HepG2 (cell line): ENCODE measurements around the gene C6orf15. TPM values are rescaled to one million over a fixed set of nuclear protein-coding genes. Genes with fewer than 3 reads are reported as not detected.
A peak's percentile ranks its signal among the peaks of the same experiment; 100 is the strongest.

Source experiments
- HNRNPLL ChIP-seq: fragments of 200-400 bp; formaldehyde crosslinking; IDR thresholded peaks from 2 replicates; pipeline ENCODE4 v1.6.1; 2017; ENCODE audit warnings: mild to moderate bottlenecking, low read depth, low read length; ENCODE audit not compliant: poor library complexity, severe bottlenecking
- JUND ChIP-seq: sonication (generic); formaldehyde crosslinking; IDR thresholded peaks from 2 replicates; pipeline ENCODE4 v1.8.0; 2022; ENCODE audit warnings: mild to moderate bottlenecking, missing genetic modification reagents
- KLF13 ChIP-seq: sonication (generic); formaldehyde crosslinking; IDR thresholded peaks from 2 replicates; pipeline ENCODE4 v1.4.0; 2020; ENCODE audit warnings: mild to moderate bottlenecking, missing genetic modification reagents
- MYC ChIP-seq: sonication (generic); formaldehyde crosslinking; IDR thresholded peaks from 2 replicates; pipeline ENCODE4 v1.9.0; 2021; ENCODE audit warnings: missing genetic modification reagents, borderline replicate concordance
- PAF1 ChIP-seq: IDR thresholded peaks from 2 replicates; pipeline ENCODE4 v1.6.1; 2016; ENCODE audit warnings: missing genetic modification reagents, missing compliant biosample characterization
- PBX2 ChIP-seq: IDR thresholded peaks from 2 replicates; pipeline ENCODE4 v1.6.1; 2016; ENCODE audit warnings: control low read depth
- TBL1XR1 ChIP-seq: fragments of 150-350 bp; IDR thresholded peaks from 2 replicates; pipeline ENCODE4 v1.6.1; 2014; ENCODE audit warnings: borderline replicate concordance, low read length; ENCODE audit not compliant: partially characterized antibody
- XRCC5 ChIP-seq: fragments of 200-400 bp; formaldehyde crosslinking; optimal IDR thresholded peaks from 2 replicates; pipeline ENCODE3; 2017; ENCODE audit warnings: mild to moderate bottlenecking, low read length
- ZBTB44 ChIP-seq: sonication (generic); formaldehyde crosslinking; IDR thresholded peaks from 2 replicates; pipeline ENCODE4 v1.4.0; 2020; ENCODE audit warnings: missing genetic modification reagents
- ZFX ChIP-seq: sonication (generic); formaldehyde crosslinking; IDR thresholded peaks from 2 replicates; pipeline ENCODE4 v1.4.0; 2020; ENCODE audit warnings: mild to moderate bottlenecking, low read depth, missing genetic modification reagents, moderate library complexity
- ZNF446 ChIP-seq: sonication (generic); formaldehyde crosslinking; IDR thresholded peaks from 2 replicates; pipeline ENCODE4 v1.5.0; 2020; ENCODE audit warnings: mild to moderate bottlenecking, missing genetic modification reagents
- ZNF646 ChIP-seq: sonication (generic); formaldehyde crosslinking; IDR thresholded peaks from 2 replicates; pipeline ENCODE4 v1.9.0; 2021; ENCODE audit warnings: mild to moderate bottlenecking, missing genetic modification reagents
- ZNF737 ChIP-seq: sonication (generic); formaldehyde crosslinking; IDR thresholded peaks from 2 replicates; pipeline ENCODE4 v1.5.0; 2020; ENCODE audit warnings: missing genetic modification reagents, mild to moderate bottlenecking, borderline replicate concordance
- ZSCAN31 ChIP-seq: sonication (generic); formaldehyde crosslinking; IDR thresholded peaks from 2 replicates; pipeline ENCODE4 v1.5.0; 2020; ENCODE audit warnings: low read depth, mild to moderate bottlenecking, missing genetic modification reagents
- polyA plus RNA-seq, 8 experiments: library from polyadenylated mRNA; depleted of rRNA in 3 of 8; stranded (reverse) in 7 of 8; unstranded in 1 of 8; fragments of >200 nt; fragmentation: Illumina TruSeq in 4 of 8; extraction: Trizol in 4 of 8; gene quantifications; 2 replicates each; pipeline versions ENCODE4 v1.2.1 to v1.2.3, GENCODE V29; 2011 to 2016; ENCODE audit warnings: low read depth in 4 of 8, missing spikeins in 1 of 8, mixed read lengths in 1 of 8; ENCODE audit not compliant: insufficient read depth in 1 of 8
- total RNA-seq, 5 experiments: library from RNA; depleted of rRNA; stranded (reverse); fragments of >200 nt; fragmentation: Illumina TruSeq; extraction: Trizol; gene quantifications; 2 replicates each; pipeline ENCODE4 v1.2.3, GENCODE V29; 2016; ENCODE audit warnings: low read depth in 1 of 5

The C6orf15 gene
- total and polyA plus RNA-seq, 2 of the 13 experiments (the other 11 are each of a cell fraction or from before 2014, with no cell fraction given) = not detected

GRCh38 chr6:31079656-31080261 lies 32.6 kb downstream of the C6orf15 start (continued):
- TF ChIP-seq ZNF646 (CRISPR knock-in tag) (no peak), PBX2 (CRISPR knock-in tag) (no peak), ZSCAN31 (no peak), ZBTB44 (CRISPR knock-in tag) (no peak), ZNF446 (CRISPR knock-in tag) (no peak), XRCC5 (peak; percentile 50), ZFX (CRISPR knock-in tag) (no peak), TBL1XR1 (no peak), HNRNPLL (no peak), JUND (CRISPR knock-in tag) (no peak), ZNF737 (CRISPR knock-in tag) (no peak), MYC (CRISPR knock-in tag) (no peak), KLF13 (no peak), PAF1 (CRISPR knock-in tag) (no peak)
